Measurements from ENCODE around the gene BPGM.

GRCh38 chr7:134720091-134720935, 73.7 kb downstream of the BPGM start:
- no peak for TF ChIP-seq EZH2phosphoT487 (IDR thresholded peaks at IDR 0.05)
- no peak for TF ChIP-seq EZH2 (IDR thresholded peaks at IDR 0.05)
